Liver (tissue), 9 donors: ENCODE measurements around the gene SELENOK. TPM values are rescaled to one million over a fixed set of nuclear protein-coding genes. Genes with fewer than 3 reads are reported as not detected.

Experiments used
- DNase-seq: peaks from one replicate; pipeline ENCODE4 v3.0.0-alpha.2; 2017; ENCODE audit warnings: low spot score
- H3K27ac ChIP-seq, 2 donors: one replicate each; pipeline ENCODE4 v1.7.0; 2013; ENCODE audit warnings: inconsistent platforms in 2 of 2, low read length in 2 of 2, control low read depth in 1 of 2, low read depth in 1 of 2, mild to moderate bottlenecking in 1 of 2
- H3K27me3 ChIP-seq, 4 donors: one replicate each; pipeline versions ENCODE4 v1.6.1 to v1.7.0; 2013; ENCODE audit warnings: low read length in 3 of 4, inconsistent platforms in 1 of 4, mild to moderate bottlenecking in 1 of 4, moderate library complexity in 1 of 4; ENCODE audit not compliant: control insufficient read depth in 4 of 4, insufficient read depth in 4 of 4
- H3K36me3 ChIP-seq, 4 donors: one replicate each; pipeline versions ENCODE4 v1.6.1 to v1.7.0; 2013; ENCODE audit warnings: low read length in 3 of 4, mild to moderate bottlenecking in 3 of 4, low read depth in 1 of 4, moderate library complexity in 1 of 4; ENCODE audit not compliant: control insufficient read depth in 4 of 4, insufficient read depth in 3 of 4
- H3K4me1 ChIP-seq, 4 donors: one replicate each; pipeline versions ENCODE4 v1.6.1 to v1.7.0; 2013; ENCODE audit warnings: low read length in 3 of 4, mild to moderate bottlenecking in 3 of 4, moderate library complexity in 1 of 4; ENCODE audit not compliant: control insufficient read depth in 4 of 4, insufficient read depth in 4 of 4
- H3K4me3 ChIP-seq, 3 donors: one replicate each; pipeline versions ENCODE4 v1.6.1 to v1.7.0; 2013; ENCODE audit warnings: low read length in 3 of 3, control low read depth in 1 of 3, low read depth in 1 of 3, mild to moderate bottlenecking in 1 of 3
- H3K9ac ChIP-seq, 2 donors: one replicate each; pipeline ENCODE4 v1.7.0; 2013; ENCODE audit warnings: low read length in 2 of 2, mild to moderate bottlenecking in 2 of 2, moderate library complexity in 2 of 2, control low read depth in 1 of 2, low read depth in 1 of 2
- H3K9me3 ChIP-seq, 4 donors: one replicate each; pipeline versions ENCODE4 v1.6.1 to v1.7.0; 2013; ENCODE audit warnings: low read length in 3 of 4; ENCODE audit not compliant: control insufficient read depth in 4 of 4
- EGR1 ChIP-seq, 2 donors: IDR thresholded peaks; 2 replicates each; pipeline ENCODE4 v1.6.1; 2016 to 2018; ENCODE audit warnings: antibody characterized with exemption in 2 of 2, low read depth in 2 of 2
- FOXA1 ChIP-seq: IDR thresholded peaks from 2 replicates; pipeline ENCODE4 v1.6.1; 2016; ENCODE audit warnings: antibody characterized with exemption
- FOXA2 ChIP-seq: IDR thresholded peaks from 2 replicates; pipeline ENCODE4 v1.6.1; 2016; ENCODE audit warnings: antibody characterized with exemption
- GABPA ChIP-seq, 2 donors: IDR thresholded peaks in 1 of 2; conservative IDR thresholded peaks in 1 of 2; 2 replicates each; pipeline ENCODE4 v1.6.1; 2016; ENCODE audit warnings: antibody characterized with exemption in 2 of 2, mild to moderate bottlenecking in 1 of 2, moderate library complexity in 1 of 2
- HNF4A ChIP-seq, 2 donors: conservative IDR thresholded peaks; 2 replicates each; pipeline ENCODE4 v1.6.1; 2016; ENCODE audit warnings: antibody characterized with exemption in 2 of 2, mild to moderate bottlenecking in 2 of 2
- JUND ChIP-seq, 2 donors: IDR thresholded peaks; 2 replicates each; pipeline ENCODE4 v1.6.1; 2016; ENCODE audit warnings: antibody characterized with exemption in 2 of 2
- MAX ChIP-seq: IDR thresholded peaks from 2 replicates; pipeline ENCODE4 v1.6.1; 2016; ENCODE audit warnings: antibody characterized with exemption
- NR2F2 ChIP-seq: IDR thresholded peaks from 2 replicates; pipeline ENCODE4 v1.6.1; 2016; ENCODE audit warnings: antibody characterized with exemption
- RAD21 ChIP-seq, 2 donors: IDR thresholded peaks; 2 replicates each; pipeline ENCODE4 v1.6.1; 2016; ENCODE audit warnings: antibody characterized with exemption in 2 of 2, mild to moderate bottlenecking in 2 of 2
- RXRA ChIP-seq, 2 donors: IDR thresholded peaks; 2 replicates each; pipeline ENCODE4 v1.6.1; 2017 to 2018; ENCODE audit warnings: antibody characterized with exemption in 2 of 2, mild to moderate bottlenecking in 1 of 2
- SP1 ChIP-seq: IDR thresholded peaks from 2 replicates; pipeline ENCODE4 v1.6.1; 2018; ENCODE audit warnings: antibody characterized with exemption, mild to moderate bottlenecking
- TAF1 ChIP-seq: conservative IDR thresholded peaks from 2 replicates; pipeline ENCODE4 v1.6.1; 2016; ENCODE audit warnings: antibody characterized with exemption, mild to moderate bottlenecking
- WGBS: extraction: QIAGEN DNeasy Blood & Tissue Kit; methylation state at CpG from one replicate; pipeline ENCODE4 v1.1.7; 2013; 5-methylcytosine and 5-hydroxymethylcytosine counted together
- polyA plus RNA-seq, 2 donors: library from polyadenylated mRNA; stranded (reverse) in 1 of 2; unstranded in 1 of 2; fragments of 200-250 nt in 1 of 2; fragments of >200 nt in 1 of 2; fragmentation: Nextera tagmentation in 1 of 2; extraction: Ambion mirVana in 1 of 2; gene quantifications; one replicate each; pipeline versions ENCODE4 v1.2.1 to v1.2.3, GENCODE V29; 2013 to 2015
- total RNA-seq, 2 donors: library from RNA; depleted of rRNA; stranded (reverse); fragments of >200 nt; gene quantifications; one replicate each; pipeline ENCODE4 v1.2.3, GENCODE V29; 2014
- TF ChIP-seq, protein P1 (sequence below): IDR thresholded peaks from 2 replicates; pipeline ENCODE4 v1.6.1; 2016; ENCODE audit warnings: antibody characterized with exemption
- TF ChIP-seq, protein P2 (sequence below): IDR thresholded peaks from 2 replicates; pipeline ENCODE4 v1.6.1; 2016; ENCODE audit warnings: antibody characterized with exemption, mild to moderate bottlenecking
- TF ChIP-seq, protein P3 (sequence below): IDR thresholded peaks from 2 replicates; pipeline ENCODE4 v1.6.1; 2016; ENCODE audit warnings: antibody characterized with exemption
- TF ChIP-seq, protein P4 (sequence below): fragments of 150-350 bp; IDR thresholded peaks from 2 replicates; pipeline ENCODE4 v1.5.1; 2017; ENCODE audit warnings: improper control_type of control experiment, low read depth, low read length; ENCODE audit not compliant: missing input control
- donor health status: healthy.
- donor health status: healthy.
- donor health status: healthy.
- donor health status: healthy.
- donor health status: healthy.

The SELENOK gene
- total and polyA plus RNA-seq, 4 donors: 24.9 to 80.2 (median 38.8) TPM

GRCh38 chr3:53880396-53881345, 11.0 kb downstream of the SELENOK start:
- no peaks in the 10 kb centered on the region for H3K9me3 ChIP-seq
- H3K4me1 ChIP-seq: peaks cover 4 to 11% (median 9%) of the 10 kb centered on the region in 4 donors
- TF ChIP-seq SP1: no peak
- TF ChIP-seq FOXA1: no peak
- TF ChIP-seq EGR1 (IDR thresholded peaks at IDR 0.05; ENCODE audit: low read depth in 2 of 2): no peak
- TF ChIP-seq MAX: no peak
- TF ChIP-seq, protein P1, sequence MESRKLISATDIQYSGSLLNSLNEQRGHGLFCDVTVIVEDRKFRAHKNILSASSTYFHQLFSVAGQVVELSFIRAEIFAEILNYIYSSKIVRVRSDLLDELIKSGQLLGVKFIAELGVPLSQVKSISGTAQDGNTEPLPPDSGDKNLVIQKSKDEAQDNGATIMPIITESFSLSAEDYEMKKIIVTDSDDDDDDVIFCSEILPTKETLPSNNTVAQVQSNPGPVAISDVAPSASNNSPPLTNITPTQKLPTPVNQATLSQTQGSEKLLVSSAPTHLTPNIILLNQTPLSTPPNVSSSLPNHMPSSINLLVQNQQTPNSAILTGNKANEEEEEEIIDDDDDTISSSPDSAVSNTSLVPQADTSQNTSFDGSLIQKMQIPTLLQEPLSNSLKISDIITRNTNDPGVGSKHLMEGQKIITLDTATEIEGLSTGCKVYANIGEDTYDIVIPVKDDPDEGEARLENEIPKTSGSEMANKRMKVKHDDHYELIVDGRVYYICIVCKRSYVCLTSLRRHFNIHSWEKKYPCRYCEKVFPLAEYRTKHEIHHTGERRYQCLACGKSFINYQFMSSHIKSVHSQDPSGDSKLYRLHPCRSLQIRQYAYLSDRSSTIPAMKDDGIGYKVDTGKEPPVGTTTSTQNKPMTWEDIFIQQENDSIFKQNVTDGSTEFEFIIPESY: no peak
- no peak for TF ChIP-seq TAF1
- TF ChIP-seq, protein P2, sequence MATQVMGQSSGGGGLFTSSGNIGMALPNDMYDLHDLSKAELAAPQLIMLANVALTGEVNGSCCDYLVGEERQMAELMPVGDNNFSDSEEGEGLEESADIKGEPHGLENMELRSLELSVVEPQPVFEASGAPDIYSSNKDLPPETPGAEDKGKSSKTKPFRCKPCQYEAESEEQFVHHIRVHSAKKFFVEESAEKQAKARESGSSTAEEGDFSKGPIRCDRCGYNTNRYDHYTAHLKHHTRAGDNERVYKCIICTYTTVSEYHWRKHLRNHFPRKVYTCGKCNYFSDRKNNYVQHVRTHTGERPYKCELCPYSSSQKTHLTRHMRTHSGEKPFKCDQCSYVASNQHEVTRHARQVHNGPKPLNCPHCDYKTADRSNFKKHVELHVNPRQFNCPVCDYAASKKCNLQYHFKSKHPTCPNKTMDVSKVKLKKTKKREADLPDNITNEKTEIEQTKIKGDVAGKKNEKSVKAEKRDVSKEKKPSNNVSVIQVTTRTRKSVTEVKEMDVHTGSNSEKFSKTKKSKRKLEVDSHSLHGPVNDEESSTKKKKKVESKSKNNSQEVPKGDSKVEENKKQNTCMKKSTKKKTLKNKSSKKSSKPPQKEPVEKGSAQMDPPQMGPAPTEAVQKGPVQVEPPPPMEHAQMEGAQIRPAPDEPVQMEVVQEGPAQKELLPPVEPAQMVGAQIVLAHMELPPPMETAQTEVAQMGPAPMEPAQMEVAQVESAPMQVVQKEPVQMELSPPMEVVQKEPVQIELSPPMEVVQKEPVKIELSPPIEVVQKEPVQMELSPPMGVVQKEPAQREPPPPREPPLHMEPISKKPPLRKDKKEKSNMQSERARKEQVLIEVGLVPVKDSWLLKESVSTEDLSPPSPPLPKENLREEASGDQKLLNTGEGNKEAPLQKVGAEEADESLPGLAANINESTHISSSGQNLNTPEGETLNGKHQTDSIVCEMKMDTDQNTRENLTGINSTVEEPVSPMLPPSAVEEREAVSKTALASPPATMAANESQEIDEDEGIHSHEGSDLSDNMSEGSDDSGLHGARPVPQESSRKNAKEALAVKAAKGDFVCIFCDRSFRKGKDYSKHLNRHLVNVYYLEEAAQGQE: no peak
- no peak for TF ChIP-seq RXRA (IDR thresholded peaks at IDR 0.05)
- no peak for TF ChIP-seq JUND (IDR thresholded peaks at IDR 0.05)
- no peak for DNase-seq
- H3K27me3 ChIP-seq: no peaks in the 10 kb centered on the region
- 71% methylated on average over 10 of the region's 10 CpGs for WGBS
- H3K36me3 ChIP-seq: peaks cover 5 to 57% (median 47%) of the 10 kb centered on the region in 4 donors
- H3K4me3 ChIP-seq: peak overlapping the region in 2 of 3 donors; percentile 86 to 87
- no peak overlapping the region for H3K27ac ChIP-seq
- peak overlapping the region in 1 of 2 donors; percentile 49 for H3K9ac ChIP-seq

DNA sequence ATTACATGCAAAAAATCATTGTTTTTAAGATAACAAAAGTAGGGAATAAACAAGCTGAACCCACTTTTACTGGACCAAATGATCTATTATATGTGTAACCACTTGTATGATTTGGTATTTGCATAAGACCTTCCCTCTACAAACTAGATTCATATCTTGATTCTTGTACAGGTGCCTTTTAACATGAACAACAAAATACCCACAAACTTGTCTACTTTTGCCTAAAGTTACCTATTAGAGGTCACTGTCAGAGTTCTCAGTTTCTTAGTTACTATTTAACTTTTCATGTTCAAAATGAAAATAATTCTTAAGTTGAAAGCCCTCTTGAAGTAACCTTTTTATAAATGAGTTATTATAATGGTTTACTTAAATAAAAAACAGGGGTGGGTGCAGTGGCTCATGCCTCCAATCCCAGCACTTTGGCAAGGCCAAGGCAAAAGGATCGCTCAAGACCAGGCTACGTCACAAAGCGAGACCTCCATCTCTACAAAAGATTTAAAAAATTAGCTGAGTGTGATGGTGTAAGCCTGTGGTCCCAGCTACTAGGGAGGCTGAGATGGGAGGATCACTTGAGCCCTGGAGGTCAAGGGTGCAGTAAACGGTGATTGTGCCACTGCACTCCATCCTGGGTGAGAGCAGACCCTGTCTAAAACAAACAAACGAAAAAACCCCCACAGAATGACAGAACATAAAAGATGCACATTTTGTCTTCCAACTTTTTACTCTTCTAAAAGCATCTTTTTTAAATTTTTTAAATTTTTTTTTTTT, 25.7 kb downstream of the SELENOK start:
- TF ChIP-seq GABPA (IDR thresholded peaks at IDR 0.05 in 1 of 2, conservative IDR thresholded peaks at IDR 0.05 in 1 of 2) (no peak), FOXA2 (no peak), SP1 (no peak), EGR1 (IDR thresholded peaks at IDR 0.05; ENCODE audit: low read depth in 2 of 2) (no peak), RAD21 (IDR thresholded peaks at IDR 0.05) (no peak), HNF4A (conservative IDR thresholded peaks at IDR 0.05) (no peak), NR2F2 (no peak), JUND (IDR thresholded peaks at IDR 0.05) (no peak), FOXA1 (no peak), MAX (no peak), TAF1 (no peak)
- TF ChIP-seq, protein P3, sequence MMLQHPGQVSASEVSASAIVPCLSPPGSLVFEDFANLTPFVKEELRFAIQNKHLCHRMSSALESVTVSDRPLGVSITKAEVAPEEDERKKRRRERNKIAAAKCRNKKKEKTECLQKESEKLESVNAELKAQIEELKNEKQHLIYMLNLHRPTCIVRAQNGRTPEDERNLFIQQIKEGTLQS: no peak
- TF ChIP-seq, protein P4, sequence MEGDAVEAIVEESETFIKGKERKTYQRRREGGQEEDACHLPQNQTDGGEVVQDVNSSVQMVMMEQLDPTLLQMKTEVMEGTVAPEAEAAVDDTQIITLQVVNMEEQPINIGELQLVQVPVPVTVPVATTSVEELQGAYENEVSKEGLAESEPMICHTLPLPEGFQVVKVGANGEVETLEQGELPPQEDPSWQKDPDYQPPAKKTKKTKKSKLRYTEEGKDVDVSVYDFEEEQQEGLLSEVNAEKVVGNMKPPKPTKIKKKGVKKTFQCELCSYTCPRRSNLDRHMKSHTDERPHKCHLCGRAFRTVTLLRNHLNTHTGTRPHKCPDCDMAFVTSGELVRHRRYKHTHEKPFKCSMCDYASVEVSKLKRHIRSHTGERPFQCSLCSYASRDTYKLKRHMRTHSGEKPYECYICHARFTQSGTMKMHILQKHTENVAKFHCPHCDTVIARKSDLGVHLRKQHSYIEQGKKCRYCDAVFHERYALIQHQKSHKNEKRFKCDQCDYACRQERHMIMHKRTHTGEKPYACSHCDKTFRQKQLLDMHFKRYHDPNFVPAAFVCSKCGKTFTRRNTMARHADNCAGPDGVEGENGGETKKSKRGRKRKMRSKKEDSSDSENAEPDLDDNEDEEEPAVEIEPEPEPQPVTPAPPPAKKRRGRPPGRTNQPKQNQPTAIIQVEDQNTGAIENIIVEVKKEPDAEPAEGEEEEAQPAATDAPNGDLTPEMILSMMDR: no peak
- TF ChIP-seq, protein P1: no peak
- peaks cover 9 to 45% (median 40%) of the 10 kb centered on the region in 4 donors for H3K36me3 ChIP-seq

More for the DNA sequence above, 25.7 kb downstream of the SELENOK start:
- 90% methylated on average over 5 of the region's 5 CpGs for WGBS
- no peak overlapping the region for H3K4me3 ChIP-seq
- H3K27me3 ChIP-seq: no peaks in the 10 kb centered on the region
- peaks cover 0 to 6% (median 1%) of the 10 kb centered on the region in 4 donors for H3K4me1 ChIP-seq
- no peaks in the 10 kb centered on the region for H3K9me3 ChIP-seq
- no peak overlapping the region for H3K27ac ChIP-seq
- H3K9ac ChIP-seq: no peak overlapping the region
- no peak for DNase-seq
